GM18858 (cell line): ENCODE data around the gene TMC3.

ENCODE experiments used
- ATAC-seq: cut with Tn5 transposase; IDR thresholded peaks from one replicate; pipeline ENCODE4 v1.9.1; 2021; ENCODE audit not compliant: unreplicated experiment

The TMC3 gene

DNA sequence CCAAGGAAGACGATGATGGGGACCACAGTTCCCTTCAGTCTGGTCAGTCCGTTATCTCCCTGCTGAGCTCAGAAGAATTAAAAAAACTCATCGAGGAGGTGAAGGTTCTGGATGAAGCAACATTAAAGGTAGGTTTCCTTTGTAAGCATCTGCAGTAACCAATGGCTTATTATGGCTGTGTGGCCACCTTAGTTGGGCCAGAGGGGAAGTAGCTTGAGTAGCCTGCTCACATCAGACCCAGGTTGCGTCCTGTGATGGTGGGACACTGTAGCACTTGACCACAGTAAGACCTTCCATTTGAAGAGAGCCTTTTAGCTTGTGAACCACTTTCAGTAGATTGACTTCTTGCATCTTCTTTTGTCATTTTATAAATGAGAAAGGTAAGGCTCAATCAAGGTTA is 72.6 kb downstream of the TMC3 start:
- no peak for ATAC-seq

DNA sequence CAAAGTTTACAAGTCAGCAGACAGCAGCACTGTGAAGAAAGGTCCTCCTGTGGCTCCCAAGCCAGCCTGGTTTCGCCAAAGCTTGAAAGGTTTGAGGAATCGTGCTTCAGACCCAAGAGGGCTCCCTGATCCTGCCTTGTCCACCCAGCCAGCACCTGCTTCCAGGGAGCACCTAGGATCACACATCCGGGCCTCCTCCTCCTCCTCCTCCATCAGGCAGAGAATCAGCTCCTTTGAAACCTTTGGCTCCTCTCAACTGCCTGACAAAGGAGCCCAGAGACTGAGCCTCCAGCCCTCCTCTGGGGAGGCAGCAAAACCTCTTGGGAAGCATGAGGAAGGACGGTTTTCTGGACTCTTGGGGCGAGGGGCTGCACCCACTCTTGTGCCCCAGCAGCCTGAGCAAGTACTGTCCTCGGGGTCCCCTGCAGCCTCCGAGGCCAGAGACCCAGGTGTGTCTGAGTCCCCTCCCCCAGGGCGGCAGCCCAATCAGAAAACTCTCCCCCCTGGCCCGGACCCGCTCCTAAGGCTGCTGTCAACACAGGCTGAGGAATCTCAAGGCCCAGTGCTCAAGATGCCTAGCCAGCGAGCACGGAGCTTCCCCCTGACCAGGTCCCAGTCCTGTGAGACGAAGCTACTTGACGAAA is 74.3 kb downstream of the TMC3 start:
- no peak for ATAC-seq

DNA sequence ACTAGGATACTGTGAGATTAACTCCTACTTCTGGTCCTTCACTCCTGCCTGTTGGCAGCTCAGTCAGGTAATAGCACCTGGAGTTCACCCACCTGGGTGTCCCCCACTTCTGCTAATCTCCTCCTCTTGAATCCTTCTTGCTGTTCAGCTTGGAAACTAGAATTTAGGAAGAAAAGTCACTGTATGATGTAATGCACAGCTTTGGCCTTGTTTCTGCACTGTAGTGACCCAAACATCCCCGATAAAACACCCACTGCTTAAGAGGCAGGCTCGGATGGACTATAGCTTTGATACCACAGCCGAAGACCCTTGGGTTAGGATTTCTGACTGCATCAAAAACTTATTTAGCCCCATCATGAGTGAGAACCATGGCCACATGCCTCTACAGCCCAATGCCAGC is 74.9 kb downstream of the TMC3 start:
- ATAC-seq = no peak

DNA sequence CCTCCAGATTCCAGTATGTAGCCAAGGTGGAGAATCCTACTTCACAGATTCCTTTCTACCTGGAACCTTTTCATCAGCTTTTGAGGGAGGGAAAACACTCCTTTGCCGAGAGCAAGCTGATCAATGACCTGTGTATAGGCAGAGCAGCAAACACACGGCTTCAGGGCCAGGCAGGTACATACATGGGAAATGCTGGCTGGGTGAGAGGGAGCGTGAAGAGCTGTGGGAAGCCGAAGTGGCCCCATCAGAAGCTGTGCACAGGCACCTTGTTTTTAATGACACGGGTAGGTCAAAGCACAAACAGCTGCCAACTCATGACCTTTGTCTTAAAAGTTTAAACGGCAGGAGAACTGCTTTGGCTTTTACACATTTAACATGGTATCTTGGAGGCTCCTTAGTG is 75.4 kb downstream of the TMC3 start:
- ATAC-seq = no peak

DNA sequence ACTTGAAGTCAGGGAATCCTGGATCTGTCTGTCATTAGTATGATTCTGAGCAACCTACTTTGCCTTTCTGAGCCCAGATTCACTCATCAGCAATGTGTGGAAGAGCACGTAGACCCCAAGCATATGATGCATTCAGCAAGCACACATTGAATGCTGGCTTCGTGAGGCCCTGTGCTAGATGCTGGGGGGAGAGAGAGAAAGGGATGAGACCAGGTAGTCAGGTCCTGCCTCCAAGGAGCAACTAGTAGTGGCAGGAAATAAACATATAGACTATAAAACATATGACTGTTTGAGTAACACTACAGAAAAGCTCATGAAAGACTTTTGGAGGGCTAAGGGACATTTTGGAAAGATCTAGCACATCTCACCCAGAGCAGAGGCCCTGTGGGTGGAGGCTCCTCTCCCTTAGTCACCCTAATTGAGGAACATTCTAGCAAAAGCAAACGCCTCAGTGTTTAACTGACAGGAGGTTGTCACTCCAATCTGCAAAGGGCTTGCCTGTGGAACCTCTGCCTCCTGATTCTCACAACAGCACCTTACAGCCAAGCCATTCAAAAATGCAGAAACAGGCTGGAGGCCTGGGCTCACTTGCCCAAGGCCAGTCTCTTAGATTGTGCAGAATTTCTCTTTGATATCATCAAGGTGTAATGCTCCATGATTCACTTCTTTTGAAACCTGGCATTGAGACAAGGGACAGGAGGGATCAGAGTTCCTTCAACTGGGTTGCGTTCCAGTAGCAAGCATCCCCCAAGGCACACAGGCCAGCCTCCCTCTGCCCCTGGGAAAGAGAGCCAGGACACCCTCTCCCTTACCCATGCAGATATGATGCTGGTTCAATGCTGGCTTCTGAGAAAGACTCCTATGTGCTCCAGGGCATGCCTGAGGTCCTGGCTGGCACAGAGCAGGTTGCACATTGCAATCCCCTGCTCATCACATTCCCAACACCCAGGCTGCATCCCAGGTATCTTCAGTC is 76.1 kb downstream of the TMC3 start:
- no peak for ATAC-seq

DNA sequence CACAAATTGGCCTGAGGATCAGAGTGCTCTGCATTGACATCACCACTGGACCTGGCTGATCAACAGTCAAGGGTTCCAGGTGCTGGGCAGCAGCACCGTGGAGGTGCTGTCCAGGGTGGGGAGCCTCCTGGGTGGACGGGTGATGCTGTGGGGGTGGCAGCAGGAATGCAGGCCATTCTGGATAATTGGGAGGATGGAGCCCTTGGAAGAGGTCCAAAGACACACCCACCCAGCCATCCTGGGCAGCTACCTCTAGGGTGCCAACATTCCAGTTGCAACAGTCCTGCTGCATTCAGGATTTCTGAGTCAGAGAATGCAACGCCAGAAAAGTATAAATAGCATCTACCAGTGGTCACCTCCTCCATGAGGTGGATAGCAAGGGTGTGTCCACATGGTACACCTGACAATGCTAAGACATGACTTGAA is 76.9 kb downstream of the TMC3 start:
- no peak for ATAC-seq

DNA sequence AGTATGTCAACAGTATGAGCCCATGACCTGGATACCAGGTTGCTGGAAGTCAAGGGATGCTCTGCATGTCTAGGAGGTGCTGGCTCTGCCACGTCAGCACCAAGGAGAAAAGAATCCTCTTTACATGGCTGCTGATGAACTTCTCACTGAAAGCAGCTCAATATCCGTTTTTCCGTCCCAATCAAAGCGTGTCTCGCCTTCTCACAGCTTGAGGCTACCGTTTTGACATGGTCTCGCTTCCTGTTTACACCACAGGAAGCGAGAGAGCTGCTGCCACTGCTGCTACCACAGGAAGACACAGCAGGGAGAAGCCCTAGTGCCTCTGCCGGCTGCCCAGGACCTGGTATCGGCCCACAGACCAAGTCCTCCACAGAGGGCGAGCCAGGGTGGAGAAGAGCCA is 77.3 kb downstream of the TMC3 start:
- ATAC-seq = peak; percentile 32

DNA sequence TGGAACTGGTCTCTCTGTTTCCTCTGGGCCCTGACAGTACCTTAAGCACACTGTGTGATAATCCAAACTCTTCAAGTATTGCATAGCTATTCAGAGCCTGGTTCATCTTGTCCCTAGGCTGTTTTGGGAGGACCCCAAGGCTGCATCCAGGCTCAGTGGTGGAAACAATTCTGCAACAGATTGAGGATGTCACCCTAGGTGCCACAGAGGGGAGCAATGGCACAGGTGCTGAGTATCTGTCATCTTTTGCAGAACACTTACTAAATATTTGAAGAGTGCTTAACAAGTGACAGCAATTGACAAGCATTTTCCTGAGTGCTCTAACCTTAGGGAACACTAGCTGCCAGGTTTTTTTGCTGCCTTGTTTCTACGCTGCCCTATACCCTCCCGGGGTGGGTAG is 77.8 kb downstream of the TMC3 start:
- no peak for ATAC-seq

DNA sequence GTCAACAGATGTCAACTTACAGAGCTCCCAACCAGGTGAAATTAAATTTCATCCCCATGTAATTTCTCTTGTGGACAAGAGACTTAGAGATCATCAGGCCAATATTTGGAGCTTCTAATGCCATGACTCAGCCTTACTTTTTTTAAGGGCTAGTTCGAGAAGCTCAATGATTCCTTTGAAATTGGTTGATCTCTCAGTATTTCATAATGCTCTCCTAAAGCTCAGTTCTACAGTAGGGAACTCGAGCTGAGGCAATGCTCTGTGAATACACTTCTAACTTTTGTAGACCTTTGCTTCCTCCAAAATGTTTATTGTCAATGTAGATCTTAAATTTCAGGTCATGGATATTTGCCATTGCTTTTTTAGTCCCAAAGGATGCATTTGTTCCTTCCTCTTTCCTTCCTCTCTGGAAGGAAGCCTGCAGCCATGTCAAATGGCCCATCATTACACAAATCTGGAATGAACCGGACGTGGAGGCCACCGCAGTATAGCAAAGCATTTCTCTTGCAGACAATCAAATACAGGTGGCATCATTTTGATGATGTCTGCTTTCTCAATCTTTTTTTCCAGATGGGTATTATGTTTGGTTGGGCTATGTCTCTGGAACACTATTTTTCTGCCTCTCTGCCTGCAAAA is 78.4 kb downstream of the TMC3 start:
- no peak for ATAC-seq

DNA sequence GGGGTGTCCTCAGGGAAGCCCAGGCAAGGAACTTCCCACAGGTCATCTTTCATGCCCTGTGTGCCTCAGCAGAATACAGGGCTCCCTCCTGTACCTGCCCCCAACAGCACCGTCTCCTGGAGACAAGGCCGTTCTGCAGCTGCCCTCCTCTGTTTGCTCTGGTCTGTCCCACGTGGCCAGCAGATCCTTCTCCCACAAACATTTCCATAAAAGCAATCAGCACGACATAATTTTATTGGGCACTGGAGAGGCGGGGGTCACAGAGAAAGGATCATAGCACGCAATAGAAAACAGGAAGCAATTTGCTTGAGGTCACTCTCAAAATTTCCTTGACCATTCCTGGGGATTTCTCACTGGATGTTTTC is 79.5 kb downstream of the TMC3 start:
- ATAC-seq = no peak

DNA sequence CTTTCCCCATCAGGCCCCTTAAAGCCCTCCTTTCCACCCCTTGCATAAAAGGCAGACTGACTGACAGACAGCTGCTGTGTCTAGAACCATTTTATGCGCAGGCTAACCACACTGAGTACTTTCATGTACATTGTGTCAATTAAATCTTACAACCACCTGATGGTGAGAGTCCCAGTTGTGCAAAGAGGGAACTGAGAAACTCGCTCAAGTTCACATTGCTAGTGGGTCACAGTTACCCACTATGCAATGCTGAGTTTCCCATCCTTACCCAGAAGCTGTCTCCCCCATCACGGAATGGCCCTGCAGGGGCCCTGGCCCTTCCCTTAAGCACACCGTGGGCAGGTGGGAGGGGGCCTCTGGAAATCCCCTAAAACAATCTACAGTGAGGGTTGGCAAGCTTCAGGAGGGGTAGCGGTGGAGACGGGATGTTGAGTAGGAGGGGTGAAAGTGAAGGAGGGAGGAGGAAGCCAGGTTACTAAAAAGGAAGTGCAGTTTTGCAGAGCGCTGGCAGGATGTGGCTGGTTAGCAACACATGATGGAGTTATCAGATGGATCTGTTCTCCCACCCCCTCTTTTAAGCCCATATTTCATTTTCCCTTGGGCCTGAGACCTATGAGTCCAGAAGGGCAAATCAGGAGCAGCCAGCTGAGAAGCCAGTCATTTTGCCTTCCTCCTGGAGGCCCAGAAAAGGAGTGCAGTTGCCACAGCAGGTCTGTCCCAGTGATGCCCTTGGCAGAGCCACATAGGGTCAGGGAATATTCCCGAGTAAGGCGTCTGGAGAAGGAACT is 80.1 kb downstream of the TMC3 start:
- ATAC-seq = peak; percentile 61

DNA sequence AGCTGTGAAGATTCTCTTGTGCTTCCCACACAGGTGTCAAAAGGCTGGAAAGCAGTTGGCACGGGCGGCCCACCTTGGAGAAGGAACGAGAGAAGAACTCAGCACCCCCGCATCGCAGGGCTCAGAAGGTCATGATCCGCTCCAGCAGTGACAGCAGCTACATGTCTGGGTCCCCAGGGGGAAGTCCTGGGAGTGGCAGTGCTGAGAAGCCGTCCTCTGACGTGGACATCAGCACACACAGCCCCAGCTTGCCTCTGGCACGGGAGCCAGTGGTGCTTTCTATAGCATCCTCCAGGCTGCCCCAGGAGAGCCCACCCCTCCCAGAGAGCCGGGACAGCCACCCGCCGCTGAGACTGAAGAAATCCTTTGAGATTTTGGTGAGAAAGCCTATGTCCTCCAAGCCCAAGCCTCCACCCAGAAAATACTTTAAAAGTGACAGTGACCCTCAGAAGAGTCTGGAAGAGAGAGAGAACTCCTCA is 81.5 kb downstream of the TMC3 start:
- ATAC-seq = peak; percentile 32

DNA sequence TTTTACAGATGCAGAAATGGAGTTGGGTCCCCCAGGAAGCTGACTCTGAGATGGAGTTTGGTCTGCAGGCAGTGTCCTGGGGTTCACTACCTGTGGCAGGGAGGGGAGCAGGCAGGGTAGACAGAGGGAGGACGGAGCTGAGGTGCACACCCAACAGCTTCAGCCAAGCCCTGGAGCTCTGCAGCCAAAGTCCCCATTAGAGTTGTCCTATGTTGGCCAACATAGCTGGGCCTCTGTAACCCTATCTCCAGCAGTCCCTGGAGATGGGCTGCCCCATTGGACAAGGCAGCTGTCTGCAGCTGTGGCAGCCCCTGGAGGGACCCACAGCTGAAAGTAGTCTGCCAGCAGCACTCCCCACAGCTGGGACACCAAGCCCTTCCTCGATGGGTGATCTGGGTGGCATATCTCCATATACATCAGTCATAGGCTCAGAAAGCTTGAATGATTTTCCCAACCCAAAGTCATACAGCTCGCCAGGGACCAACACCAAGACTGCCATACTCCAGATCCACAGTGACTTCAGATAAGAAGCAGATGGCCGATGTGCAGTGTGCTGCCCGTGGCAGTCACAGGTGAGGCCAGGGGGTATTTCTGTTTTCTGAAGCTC is 82.0 kb downstream of the TMC3 start:
- ATAC-seq = no peak

DNA sequence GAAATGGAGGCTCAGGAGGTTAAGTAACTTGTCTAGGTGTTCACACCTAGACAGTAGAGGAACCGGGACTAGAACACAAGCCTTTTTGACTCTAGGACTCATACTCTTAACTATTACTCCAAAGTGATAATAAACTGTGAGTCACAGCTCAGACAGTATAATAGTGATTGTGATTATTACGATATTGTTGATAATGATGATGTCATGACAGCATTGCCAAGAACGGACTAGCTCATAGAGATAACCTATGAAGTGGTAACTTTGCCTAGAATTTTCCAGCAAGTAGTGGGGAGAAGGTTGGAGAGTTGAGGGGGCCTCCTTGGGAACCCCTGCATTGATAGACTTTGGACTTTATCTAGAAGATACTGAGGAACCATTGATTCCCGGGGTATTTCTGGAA is 84.1 kb downstream of the TMC3 start:
- ATAC-seq = no peak

DNA sequence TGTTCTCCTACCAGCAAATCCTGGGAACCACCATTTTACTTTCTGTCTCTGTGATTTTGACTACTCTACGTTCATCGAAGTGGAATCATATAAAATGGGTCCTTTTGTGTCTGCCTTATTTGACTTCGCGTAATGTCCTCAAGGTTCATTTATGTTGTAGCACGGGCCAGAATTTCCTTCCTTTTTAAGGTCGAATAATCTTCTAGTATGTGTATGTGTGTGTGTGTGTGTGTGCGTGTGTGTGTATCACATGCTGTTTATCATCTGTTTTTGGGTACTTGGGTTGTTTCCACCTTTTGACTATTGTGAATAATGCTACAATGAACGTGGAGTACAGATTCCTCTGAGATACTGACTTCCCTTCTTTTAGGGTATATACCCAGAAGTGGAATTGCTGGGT is 85.4 kb downstream of the TMC3 start:
- ATAC-seq = no peak

DNA sequence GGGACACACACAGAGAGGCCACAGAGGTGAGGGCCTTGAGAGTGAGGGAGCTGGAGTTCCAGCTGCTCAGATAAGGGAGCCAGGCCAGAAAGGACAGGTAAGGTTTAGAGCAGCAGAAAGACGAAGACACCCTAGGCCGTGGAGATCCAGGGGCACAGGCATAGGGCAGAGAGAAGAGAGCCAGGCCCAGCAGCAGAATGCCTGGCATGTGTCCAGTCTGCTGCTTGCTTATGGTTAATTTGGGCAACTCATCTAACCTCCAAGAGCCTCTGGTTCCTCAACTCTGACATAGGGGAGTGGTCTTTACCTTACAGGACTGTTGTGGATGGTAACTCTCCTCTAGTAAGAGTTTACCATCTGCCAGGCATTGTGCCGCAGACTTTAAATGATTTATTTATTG is 86.0 kb downstream of the TMC3 start:
- ATAC-seq = no peak

DNA sequence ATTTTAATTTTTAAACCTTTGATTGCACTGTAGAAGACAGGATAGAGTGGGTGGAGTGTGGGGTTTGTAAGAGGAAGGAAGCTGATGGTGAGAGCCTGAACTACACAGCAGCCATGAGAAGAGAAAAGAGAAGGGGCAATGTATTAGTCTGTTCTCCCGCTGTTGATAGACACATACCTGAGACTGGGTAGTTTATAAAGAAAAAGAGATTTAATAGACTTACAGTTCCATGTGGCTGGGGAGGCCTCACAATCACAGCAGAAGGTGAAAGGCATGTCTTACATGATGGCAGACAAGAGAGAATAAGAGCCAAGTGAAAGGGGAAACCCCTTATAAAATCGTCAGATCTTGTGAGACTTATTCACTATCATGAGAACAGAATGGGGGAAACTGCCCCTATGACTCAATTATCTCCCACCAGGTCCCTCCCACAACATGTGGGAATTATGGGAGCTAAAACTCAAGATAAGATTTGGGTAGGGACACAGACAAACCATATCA is 87.3 kb downstream of the TMC3 start:
- ATAC-seq = no peak

DNA sequence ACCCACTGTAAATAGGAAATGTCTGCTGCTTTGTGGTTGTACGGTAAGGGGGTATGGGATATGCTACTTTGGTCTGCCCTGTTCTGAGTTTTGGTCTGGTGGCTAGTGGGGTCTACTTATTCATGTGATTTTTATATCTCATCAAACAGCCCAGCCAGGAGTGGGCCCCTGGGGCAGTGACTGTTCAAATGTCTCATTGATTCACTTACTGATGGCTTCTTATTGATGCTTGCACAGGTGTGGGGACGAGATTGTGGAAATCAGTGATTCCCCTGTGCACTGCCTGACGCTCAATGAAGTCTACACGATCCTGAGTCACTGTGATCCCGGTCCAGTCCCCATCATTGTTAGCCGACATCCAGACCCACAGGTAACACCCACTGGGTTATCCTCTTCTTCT is 88.6 kb downstream of the TMC3 start:
- ATAC-seq = no peak

DNA sequence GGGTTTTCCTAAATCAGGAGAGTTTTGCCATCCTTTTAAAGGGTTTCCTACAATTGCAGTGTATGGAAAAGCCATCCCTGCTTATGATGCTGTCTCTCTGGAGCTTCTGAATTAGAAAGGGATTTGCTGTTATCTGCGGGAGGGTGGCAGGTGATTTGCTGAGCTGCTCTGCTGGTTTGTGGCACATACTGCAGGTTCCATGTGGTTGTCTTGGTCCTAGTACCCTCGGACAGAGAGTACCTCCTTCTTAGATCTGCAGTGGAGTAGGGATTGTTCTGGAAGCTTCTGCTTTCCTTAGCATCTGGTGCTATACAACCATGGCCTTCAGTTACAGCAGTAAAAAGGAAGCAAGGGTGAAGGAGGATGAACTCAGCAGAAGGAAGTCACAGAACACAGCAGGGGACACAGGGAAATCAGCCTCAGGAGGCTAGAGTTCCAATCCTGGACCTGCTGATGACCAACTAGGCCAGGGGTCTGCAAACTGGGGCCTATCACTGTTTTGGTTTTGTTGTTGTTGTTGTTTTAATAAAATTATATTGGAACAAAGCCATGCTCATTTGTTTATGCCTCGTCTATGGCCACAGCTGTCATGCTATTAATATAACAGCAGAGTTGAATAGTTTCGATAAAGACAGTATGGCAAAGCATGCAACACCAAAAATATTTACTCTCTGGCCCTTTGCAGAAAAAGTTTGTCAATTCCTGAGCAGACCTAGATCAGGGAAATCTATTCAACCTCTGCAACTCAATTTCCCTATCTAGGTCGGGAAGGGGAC is 89.6 kb downstream of the TMC3 start:
- ATAC-seq = no peak

DNA sequence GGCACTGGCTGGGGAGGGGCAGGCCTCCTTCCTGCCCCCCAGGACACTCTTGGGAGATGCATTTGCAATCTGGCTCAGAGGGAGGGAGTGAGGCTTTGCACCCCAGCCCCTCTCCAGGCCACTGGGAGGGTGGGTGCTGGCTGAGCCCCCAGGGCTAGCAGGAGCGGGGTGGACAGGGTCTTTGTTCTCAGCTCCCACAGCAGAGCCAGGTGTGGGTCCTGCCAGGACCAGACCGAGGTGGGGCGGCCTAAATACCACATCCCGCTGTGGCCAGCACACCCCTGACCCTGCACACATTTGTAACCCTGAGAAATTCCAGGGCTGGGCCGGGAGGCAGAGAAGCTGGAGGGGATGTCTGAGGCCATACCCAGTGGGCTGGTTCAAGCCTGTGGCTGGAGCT is 91.1 kb downstream of the TMC3 start:
- ATAC-seq = no peak
